CD4-positive, alpha-beta T cell (primary cell): ENCODE measurements around the gene ALKBH3. TPM values are rescaled to one million over a fixed set of nuclear protein-coding genes. Genes with fewer than 3 reads are reported as not detected.

Experiments
- ATAC-seq: fragments of 200-7000 bp; cut with Tn5 transposase; one replicate; pipeline ENCODE4 v1.10.0; 2022; ENCODE audit warnings: mild to moderate bottlenecking; ENCODE audit not compliant: poor library complexity
- CTCF ChIA-PET: fragments of 350-600 bp; sonication (Branson Sonifier 250); formaldehyde crosslinking; loops from one replicate; lab custom pipeline; 2021; ENCODE audit warnings: antibody characterized with exemption, inconsistent platforms; lab: Charles Lee
- POLR2A ChIA-PET: fragments of 350-600 bp; sonication (Branson Sonifier 250); formaldehyde crosslinking; loops from one replicate; lab custom pipeline; 2021; ENCODE audit warnings: antibody characterized with exemption, inconsistent platforms; lab: Charles Lee
- DNase-seq, 14 experiments: peaks; one replicate each; pipeline ENCODE4 v3.0.0-alpha.2; 2013 to 2020; ENCODE audit warnings: mixed read lengths in 2 of 14
- H3K27ac ChIP-seq, 2 donors: one replicate each; pipeline versions ENCODE4 v1.5.1 to v1.7.0; 2013; ENCODE audit warnings: low read length in 2 of 2, low read depth in 1 of 2, mild to moderate bottlenecking in 1 of 2
- H3K27me3 ChIP-seq, 2 experiments: 1 replicate in 1 of 2; 2 replicates in 1 of 2; pipeline versions ENCODE4 v1.6.1 to v1.7.0; 2013; ENCODE audit warnings: low read length in 2 of 2, control low read depth in 1 of 2, mild to moderate bottlenecking in 1 of 2, moderate library complexity in 1 of 2; ENCODE audit not compliant: insufficient read depth in 2 of 2, control insufficient read depth in 1 of 2
- H3K36me3 ChIP-seq: one replicate; pipeline ENCODE4 v1.6.1; 2013; ENCODE audit warnings: low read length, control low read depth; ENCODE audit not compliant: insufficient read depth
- H3K4me1 ChIP-seq: one replicate; pipeline ENCODE4 v1.6.1; 2013; ENCODE audit warnings: low read length, control low read depth; ENCODE audit not compliant: insufficient read depth
- H3K4me3 ChIP-seq: one replicate; pipeline ENCODE4 v1.5.1; 2013; ENCODE audit warnings: mild to moderate bottlenecking, low read length, moderate library complexity
- H3K9me3 ChIP-seq, 2 experiments: 1 replicate in 1 of 2; 2 replicates in 1 of 2; pipeline versions ENCODE4 v1.6.1 to v1.7.0; 2013; ENCODE audit warnings: low read length in 2 of 2, mild to moderate bottlenecking in 2 of 2, control low read depth in 1 of 2, moderate library complexity in 1 of 2; ENCODE audit not compliant: control insufficient read depth in 1 of 2, insufficient read depth in 1 of 2
- H3K27ac Mint-ChIP-seq: one replicate; pipeline ENCODE4 v1.8.0; 2020; ENCODE audit warnings: mixed read lengths
- H3K27me3 Mint-ChIP-seq: one replicate; pipeline ENCODE4 v1.8.0; 2021; ENCODE audit warnings: mixed read lengths
- H3K36me3 Mint-ChIP-seq: one replicate; pipeline ENCODE4 v1.8.0; 2021; ENCODE audit warnings: low read depth, mixed read lengths
- H3K4me1 Mint-ChIP-seq: one replicate; pipeline ENCODE4 v1.8.0; 2021; ENCODE audit warnings: low read depth, mixed read lengths
- H3K4me3 Mint-ChIP-seq: one replicate; pipeline ENCODE4 v1.8.0; 2020; ENCODE audit warnings: mild to moderate bottlenecking, mixed read lengths
- H3K9me3 Mint-ChIP-seq: one replicate; pipeline ENCODE4 v1.8.0; 2020; ENCODE audit warnings: mixed read lengths
- intact Hi-C, 2 experiments: fragments of 100-400 bp; cut with DNase I in 1 of 2; cut with micrococcal nuclease in 1 of 2; formaldehyde crosslinking; loops; one replicate each; pipeline versions ENCODE4 v1.15.1 to v1.9.0; 2023 to 2025; cut with DNase I, micrococcal nuclease
- total RNA-seq, 174 experiments: library from RNA in 2 of 174; stranded (reverse) in 2 of 174; gene quantifications; one replicate each; pipeline ENCODE4 v1.2.3 and lab custom pipeline; 2021 to 2026
- TF ChIP-seq, protein P1 (sequence below): fragments of 200-600 bp; IDR thresholded peaks from one replicate; pipeline ENCODE4 v1.8.0; 2022; ENCODE audit warnings: antibody characterized with exemption, mild to moderate bottlenecking

ALKBH3 gene
- total RNA-seq, 2 experiments from 2014 or later, result 16.7 to 17.2 TPM

DNA sequence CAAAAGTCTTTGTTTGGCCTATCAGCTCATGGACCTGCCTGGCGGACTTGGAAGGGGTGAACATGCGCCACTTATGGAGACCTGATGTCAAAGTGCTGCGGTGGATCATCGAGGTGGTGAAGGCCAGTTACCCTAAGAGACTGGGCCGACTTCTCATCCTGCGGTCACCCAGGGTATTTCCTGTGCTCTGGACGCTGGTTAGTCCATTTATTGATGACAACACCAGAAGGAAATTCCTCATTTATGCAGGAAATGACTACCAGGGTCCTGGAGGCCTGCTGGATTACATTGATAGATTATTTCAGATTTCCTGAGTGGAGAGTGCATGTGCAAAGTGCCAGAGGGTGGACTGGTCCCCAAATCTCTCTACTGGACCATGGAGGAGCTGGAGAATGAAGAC lies 17.9 kb downstream of the ALKBH3 start:
- Histone ChIP-seq H3K4me1 (no peaks in the 10 kb centered on the region), H3K9me3 (no peaks in the 10 kb centered on the region), H3K36me3 (peaks cover 81% of the 10 kb centered on the region), H3K27ac (no peak overlapping the region), H3K27me3 (no peaks in the 10 kb centered on the region), H3K4me3 (no peak overlapping the region)
- peaks cover 92% of the 10 kb centered on the region for H3K36me3 Mint-ChIP-seq
- H3K9me3 Mint-ChIP-seq, result no peaks in the 10 kb centered on the region
- ATAC-seq, result no peak
- no peaks in the 10 kb centered on the region for H3K27me3 Mint-ChIP-seq
- no peak overlapping the region for H3K4me3 Mint-ChIP-seq
- no peak for DNase-seq
- intact Hi-C loops, result no loop called here
- TF ChIP-seq, protein P1, sequence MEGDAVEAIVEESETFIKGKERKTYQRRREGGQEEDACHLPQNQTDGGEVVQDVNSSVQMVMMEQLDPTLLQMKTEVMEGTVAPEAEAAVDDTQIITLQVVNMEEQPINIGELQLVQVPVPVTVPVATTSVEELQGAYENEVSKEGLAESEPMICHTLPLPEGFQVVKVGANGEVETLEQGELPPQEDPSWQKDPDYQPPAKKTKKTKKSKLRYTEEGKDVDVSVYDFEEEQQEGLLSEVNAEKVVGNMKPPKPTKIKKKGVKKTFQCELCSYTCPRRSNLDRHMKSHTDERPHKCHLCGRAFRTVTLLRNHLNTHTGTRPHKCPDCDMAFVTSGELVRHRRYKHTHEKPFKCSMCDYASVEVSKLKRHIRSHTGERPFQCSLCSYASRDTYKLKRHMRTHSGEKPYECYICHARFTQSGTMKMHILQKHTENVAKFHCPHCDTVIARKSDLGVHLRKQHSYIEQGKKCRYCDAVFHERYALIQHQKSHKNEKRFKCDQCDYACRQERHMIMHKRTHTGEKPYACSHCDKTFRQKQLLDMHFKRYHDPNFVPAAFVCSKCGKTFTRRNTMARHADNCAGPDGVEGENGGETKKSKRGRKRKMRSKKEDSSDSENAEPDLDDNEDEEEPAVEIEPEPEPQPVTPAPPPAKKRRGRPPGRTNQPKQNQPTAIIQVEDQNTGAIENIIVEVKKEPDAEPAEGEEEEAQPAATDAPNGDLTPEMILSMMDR, result no peak
- ChIA-PET CTCF (no interaction called here), POLR2A (no interaction called here)
- peaks cover under 1% of the 10 kb centered on the region for H3K4me1 Mint-ChIP-seq
- H3K27ac Mint-ChIP-seq, result no peak overlapping the region

DNA sequence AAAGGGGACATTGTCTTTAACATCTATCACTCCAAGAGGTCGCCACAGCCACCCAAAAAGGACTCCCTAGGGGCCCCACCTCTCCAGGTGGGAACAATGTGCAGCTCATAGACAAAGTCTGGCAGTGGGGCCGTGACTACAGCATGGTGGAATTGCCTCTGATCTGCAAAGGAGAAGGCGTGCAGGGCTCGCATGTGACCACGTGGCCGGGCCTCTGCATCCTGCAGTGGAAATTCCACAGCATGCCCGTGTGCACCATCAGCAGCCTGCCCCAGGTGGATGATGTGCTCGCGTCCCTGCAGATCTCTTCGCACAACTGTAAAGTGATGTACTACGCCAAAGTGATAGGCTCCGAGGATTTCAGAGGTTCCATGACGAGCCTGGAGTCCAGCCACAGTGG lies 18.5 kb downstream of the ALKBH3 start:
- Histone ChIP-seq H3K4me1 (no peaks in the 10 kb centered on the region), H3K9me3 (no peaks in the 10 kb centered on the region), H3K4me3 (no peak overlapping the region), H3K27ac (no peak overlapping the region), H3K36me3 (peaks cover 81% of the 10 kb centered on the region), H3K27me3 (no peaks in the 10 kb centered on the region)
- ATAC-seq, result no peak
- Mint-ChIP-seq H3K4me3 (no peak overlapping the region), H3K4me1 (peaks cover 6% of the 10 kb centered on the region), H3K9me3 (no peaks in the 10 kb centered on the region), H3K36me3 (peaks cover 92% of the 10 kb centered on the region), H3K27ac (no peak overlapping the region), H3K27me3 (no peaks in the 10 kb centered on the region)
- intact Hi-C loops, result no loop called here
- ChIA-PET POLR2A (no interaction called here), CTCF (no interaction called here)
- DNase-seq, result no peak
- TF ChIP-seq, protein P1, result no peak

DNA sequence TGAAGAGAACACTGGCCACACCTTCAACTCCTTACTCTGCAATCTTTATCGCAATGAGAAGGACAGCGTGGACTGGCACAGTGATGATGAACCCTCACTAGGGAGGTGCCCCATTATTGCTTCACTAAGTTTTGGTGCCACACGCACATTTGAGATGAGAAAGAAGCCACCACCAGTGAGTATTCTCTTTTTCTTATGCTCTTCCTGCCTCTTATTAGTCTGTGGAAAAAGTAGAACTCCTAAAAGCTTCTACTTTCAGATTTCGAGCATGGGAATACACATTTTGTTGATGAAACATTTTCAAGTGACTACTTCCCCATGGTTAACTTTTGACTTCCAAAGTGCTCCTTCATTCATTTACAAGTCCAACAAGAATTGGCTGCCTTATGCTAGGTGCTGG lies 20.9 kb downstream of the ALKBH3 start:
- ATAC-seq (no peak), DNase-seq (no peak)
- no peaks in the 10 kb centered on the region for H3K9me3 Mint-ChIP-seq
- intact Hi-C loops, result no loop called here
- Histone ChIP-seq H3K36me3 (peaks cover 74% of the 10 kb centered on the region), H3K9me3 (no peaks in the 10 kb centered on the region), H3K4me1 (no peaks in the 10 kb centered on the region), H3K27me3 (no peaks in the 10 kb centered on the region), H3K4me3 (no peak overlapping the region), H3K27ac (no peak overlapping the region)
- H3K27me3 Mint-ChIP-seq, result no peaks in the 10 kb centered on the region
- ChIA-PET POLR2A (no interaction called here), CTCF (no interaction called here)
- H3K36me3 Mint-ChIP-seq, result peaks cover 87% of the 10 kb centered on the region
- no peak overlapping the region for H3K27ac Mint-ChIP-seq
- H3K4me3 Mint-ChIP-seq, result no peak overlapping the region
- TF ChIP-seq, protein P1, result no peak
- H3K4me1 Mint-ChIP-seq, result peaks cover 6% of the 10 kb centered on the region
